Measurements from ENCODE around the gene MECP2. TPM values are rescaled to one million over a fixed set of nuclear protein-coding genes. Genes with fewer than 3 reads are reported as not detected.
A peak's percentile ranks its signal among the peaks of the same experiment; 100 is the strongest.

Gene MECP2
- total RNA-seq, 4 donors from 2014 or later: 22.1 to 53.1 (median 37.8) TPM

DNA sequence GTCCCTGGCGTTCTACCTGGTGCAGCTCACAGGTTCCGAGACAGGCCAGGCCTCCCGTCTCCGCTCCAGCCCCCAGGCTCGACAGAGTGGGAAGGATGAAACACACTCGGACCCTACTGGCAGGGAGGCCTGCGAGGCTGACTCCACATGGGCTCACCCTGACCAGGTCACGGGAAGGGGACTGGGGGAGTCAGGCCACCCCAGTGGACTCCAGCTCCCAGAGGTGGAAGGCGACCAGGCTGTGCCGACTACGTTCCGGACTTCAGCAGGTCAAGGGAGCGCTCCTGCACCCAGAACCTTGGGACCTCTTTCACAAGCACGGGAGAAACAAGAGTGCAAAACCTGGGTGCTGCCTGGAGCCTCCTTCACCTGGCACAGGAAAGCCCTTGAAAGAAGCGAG lies 73.2 kb downstream of the MECP2 start:
- TF ChIP-seq CTCF (IDR thresholded peaks at IDR 0.05) (no peak), POLR2AphosphoS5 (IDR thresholded peaks at IDR 0.05) (no peak), POLR2A (IDR thresholded peaks at IDR 0.05) (no peak), EP300 (IDR thresholded peaks at IDR 0.05; ENCODE audit: low read depth) (no peak)
- in situ Hi-C loops (cut with MboI; ENCODE audit: low pct_ligation_motif_present in 1 of 4, low pct_unique_long_range_greater_than_20kb in 1 of 4, low sequenced_read_pairs in 3 of 4): no loop called here
- intact Hi-C loops (cut with DNase I; ENCODE audit: low total_unique reads): no loop called here
- no peaks in the 10 kb centered on the region for H3K36me3 ChIP-seq
- no peak overlapping the region for H3K4me3 ChIP-seq
- H3K27ac ChIP-seq: no peak overlapping the region
- no peak for DNase-seq
- H3K9me3 ChIP-seq: no peaks in the 10 kb centered on the region
- 89% methylated on average over 15 of the region's 15 CpGs; no CpG with 5 or more reads in 1 of the 2 donors for WGBS, 2 donors (ENCODE audit: low coverage in 1 of 2)
- H3K27me3 ChIP-seq: no peaks in the 10 kb centered on the region
- H3K4me1 ChIP-seq: peaks cover 0 to 15% (median 3%) of the 10 kb centered on the region in 4 donors

DNA sequence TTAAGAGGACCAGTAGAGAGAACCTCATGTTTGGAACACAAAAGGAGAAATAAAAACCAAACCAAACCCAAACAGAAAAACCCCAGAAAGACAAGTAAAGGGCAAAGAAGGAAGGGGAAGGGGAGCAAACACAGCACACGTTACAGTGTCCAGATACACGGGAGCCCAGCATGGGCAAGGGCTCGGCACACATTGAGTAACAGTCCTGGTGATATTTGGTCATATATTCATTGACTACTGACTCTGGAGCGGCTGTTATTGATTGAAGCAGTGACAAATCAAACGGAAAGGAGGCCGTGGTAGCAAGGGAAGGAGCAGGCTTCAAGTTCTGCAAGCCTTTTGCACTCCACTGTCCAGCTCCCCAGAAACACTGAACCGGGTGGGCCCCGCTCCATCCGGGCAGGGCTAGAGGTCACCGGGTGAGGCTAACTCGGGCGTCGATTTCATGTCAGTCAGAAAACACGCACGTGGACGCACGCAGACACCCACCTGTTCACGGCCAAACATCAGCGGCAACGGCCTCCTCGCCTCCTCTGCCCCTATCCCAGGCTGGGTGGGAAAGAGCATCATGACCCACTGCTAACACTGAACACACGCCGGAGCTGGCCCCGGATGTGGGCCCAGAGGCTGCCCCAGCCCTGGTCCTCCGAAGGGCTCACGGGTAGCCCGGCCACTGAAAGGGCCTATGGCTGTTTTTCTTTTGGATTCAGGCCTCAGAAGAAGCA lies 74.1 kb downstream of the MECP2 start:
- 77% methylated on average over 27 of the region's 27 CpGs; no CpG with 5 or more reads in 1 of the 2 donors for WGBS, 2 donors (ENCODE audit: low coverage in 1 of 2)
- no peak overlapping the region for H3K4me3 ChIP-seq
- no peak overlapping the region for H3K27ac ChIP-seq
- H3K27me3 ChIP-seq: no peaks in the 10 kb centered on the region
- no peak for DNase-seq
- intact Hi-C loops (cut with DNase I; ENCODE audit: low total_unique reads): no loop called here
- no peaks in the 10 kb centered on the region for H3K36me3 ChIP-seq
- H3K9me3 ChIP-seq: no peaks in the 10 kb centered on the region
- in situ Hi-C loops (cut with MboI; ENCODE audit: low pct_ligation_motif_present in 1 of 4, low pct_unique_long_range_greater_than_20kb in 1 of 4, low sequenced_read_pairs in 3 of 4): no loop called here
- peaks cover 0 to 17% (median 4%) of the 10 kb centered on the region in 4 donors for H3K4me1 ChIP-seq
- TF ChIP-seq EP300 (IDR thresholded peaks at IDR 0.05; ENCODE audit: low read depth) (no peak), POLR2A (IDR thresholded peaks at IDR 0.05) (no peak), CTCF (IDR thresholded peaks at IDR 0.05) (no peak), POLR2AphosphoS5 (IDR thresholded peaks at IDR 0.05) (no peak)

DNA sequence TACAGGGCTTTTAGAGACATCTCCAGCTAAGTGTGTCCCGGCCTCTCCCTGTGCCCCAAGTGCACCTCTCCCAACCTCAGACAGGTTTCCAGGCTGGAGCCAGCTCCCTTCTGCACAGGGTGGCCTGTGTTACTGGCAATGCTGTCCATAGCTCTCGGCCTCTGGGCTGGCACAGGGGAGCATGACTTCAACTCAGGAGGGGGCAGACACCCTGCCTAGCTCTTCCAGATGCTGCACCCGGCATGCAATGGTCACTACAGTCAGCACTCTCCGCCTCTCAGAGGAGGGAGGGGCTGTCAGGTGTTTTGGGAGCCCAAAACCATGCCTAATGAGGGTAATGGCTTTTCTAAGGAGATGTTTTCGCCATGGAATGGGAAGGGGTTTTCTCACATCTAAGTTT lies 75.4 kb downstream of the MECP2 start:
- Histone ChIP-seq H3K4me1 (peaks cover 0 to 24% (median 7%) of the 10 kb centered on the region in 4 donors), H3K9me3 (no peaks in the 10 kb centered on the region), H3K27ac (no peak overlapping the region), H3K27me3 (no peaks in the 10 kb centered on the region), H3K36me3 (no peaks in the 10 kb centered on the region), H3K4me3 (no peak overlapping the region)
- in situ Hi-C loops (cut with MboI; ENCODE audit: low pct_ligation_motif_present in 1 of 4, low pct_unique_long_range_greater_than_20kb in 1 of 4, low sequenced_read_pairs in 3 of 4) (no loop called here), intact Hi-C loops (cut with DNase I; ENCODE audit: low total_unique reads) (no loop called here)
- DNase-seq: no peak
- 77% methylated on average over 5 of the region's 5 CpGs; no CpG with 5 or more reads in 1 of the 2 donors for WGBS, 2 donors (ENCODE audit: low coverage in 1 of 2)
- TF ChIP-seq POLR2AphosphoS5 (IDR thresholded peaks at IDR 0.05): no peak
- no peak for TF ChIP-seq POLR2A (IDR thresholded peaks at IDR 0.05)
- TF ChIP-seq EP300 (IDR thresholded peaks at IDR 0.05; ENCODE audit: low read depth): no peak
- TF ChIP-seq CTCF (IDR thresholded peaks at IDR 0.05): no peak

DNA sequence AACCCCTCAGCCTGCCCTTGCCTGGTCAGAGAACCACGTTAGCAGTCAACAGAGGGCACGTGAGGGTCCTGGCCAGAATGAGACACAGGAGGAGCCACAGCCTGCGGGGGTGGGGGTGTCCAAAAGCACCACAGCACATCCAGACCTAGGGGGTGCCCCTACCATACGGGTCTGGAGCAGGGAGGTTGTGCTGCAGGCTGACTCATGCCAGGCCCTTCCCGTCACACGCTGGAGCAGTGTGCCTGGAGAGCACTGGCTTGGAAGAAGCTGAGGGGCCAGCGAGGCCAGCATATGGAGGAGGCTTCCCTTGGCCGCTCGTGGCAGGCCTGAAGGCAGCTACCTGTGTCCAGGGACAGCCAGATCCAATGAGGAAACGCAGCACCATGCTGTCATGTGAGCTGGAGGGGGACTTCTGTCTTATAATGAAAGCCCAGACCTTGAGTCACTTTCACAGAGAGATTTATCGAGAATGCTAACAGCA lies 76.3 kb downstream of the MECP2 start:
- intact Hi-C loops (cut with DNase I; ENCODE audit: low total_unique reads) (no loop called here), in situ Hi-C loops (cut with MboI; ENCODE audit: low pct_ligation_motif_present in 1 of 4, low pct_unique_long_range_greater_than_20kb in 1 of 4, low sequenced_read_pairs in 3 of 4) (no loop called here)
- Histone ChIP-seq H3K27me3 (no peaks in the 10 kb centered on the region), H3K4me1 (peaks cover 0 to 24% (median 7%) of the 10 kb centered on the region in 4 donors), H3K27ac (peak overlapping the region; percentile 92 to 96 (median 94)), H3K4me3 (no peak overlapping the region), H3K9me3 (no peaks in the 10 kb centered on the region), H3K36me3 (no peaks in the 10 kb centered on the region)
- 72% methylated on average over 9 of the region's 11 CpGs; no CpG with 5 or more reads in 1 of the 2 donors for WGBS, 2 donors (ENCODE audit: low coverage in 1 of 2)
- TF ChIP-seq POLR2AphosphoS5 (IDR thresholded peaks at IDR 0.05): no peak
- no peak for DNase-seq
